K562 (cell line): Measurements from ENCODE around the gene MFSD2B. TPM values are rescaled to one million over a fixed set of nuclear protein-coding genes. Genes with fewer than 3 reads are reported as not detected.

Source experiments
- ATF2 ChIP-seq: sonication (generic); formaldehyde crosslinking; IDR thresholded peaks from 2 replicates; pipeline ENCODE4 v1.8.1; 2022; ENCODE audit warnings: missing genetic modification reagents
- ELF1 ChIP-seq: fragments of 200-800 bp; sonication (Bioruptor generic); IDR thresholded peaks from 2 replicates; pipeline ENCODE4 v1.6.1; 2016; ENCODE audit warnings: missing genetic modification characterization, missing compliant biosample characterization
- EWSR1 ChIP-seq: fragments of 450-650 bp; IDR thresholded peaks from 2 replicates; pipeline ENCODE4 v1.6.1; 2018; ENCODE audit warnings: borderline replicate concordance, mild to moderate bottlenecking, low read depth, moderate library complexity; ENCODE audit not compliant: partially characterized antibody
- HBP1 ChIP-seq: fragments of 450-650 bp; formaldehyde crosslinking; IDR thresholded peaks from 2 replicates; pipeline ENCODE4 v1.4.0; 2022; ENCODE audit warnings: missing genetic modification characterization
- JUN ChIP-seq, 2 experiments: sonication (generic) in 1 of 2; formaldehyde crosslinking in 1 of 2; IDR thresholded peaks; 2 replicates each; pipeline versions ENCODE4 v1.6.1 to v1.8.0; 2012 to 2022; ENCODE audit warnings: borderline replicate concordance in 2 of 2, mild to moderate bottlenecking in 2 of 2, improper control_type of control experiment in 1 of 2, low read depth in 1 of 2, low read length in 1 of 2, missing genetic modification reagents in 1 of 2
- NEUROD1 ChIP-seq: fragments of 150-350 bp; IDR thresholded peaks from 2 replicates; pipeline ENCODE4 v1.6.1; 2014; ENCODE audit warnings: borderline replicate concordance, low read length, low read depth; ENCODE audit not compliant: partially characterized antibody
- POLR3A ChIP-seq: IDR thresholded peaks from 2 replicates; pipeline ENCODE4 v1.6.1; 2011; ENCODE audit warnings: borderline replicate concordance, mild to moderate bottlenecking, moderate library complexity; ENCODE audit not compliant: insufficient read length, insufficient read depth; ENCODE audit errors: extremely low read depth
- RBM34 ChIP-seq: fragments of 200-400 bp; formaldehyde crosslinking; IDR thresholded peaks from 2 replicates; pipeline ENCODE4 v1.6.1; 2018; ENCODE audit warnings: low read length, borderline replicate concordance; ENCODE audit not compliant: insufficient read depth
- SIN3B ChIP-seq: fragments of 450-650 bp; IDR thresholded peaks from 2 replicates; pipeline ENCODE4 v1.6.1; 2017; ENCODE audit warnings: low read depth, mild to moderate bottlenecking, moderate library complexity
- XRCC4 ChIP-seq: IDR thresholded peaks from one replicate; pipeline ENCODE4 v1.6.1; 2011; ENCODE audit not compliant: insufficient read depth, insufficient read length; ENCODE audit errors: extremely low read depth
- ZBTB8A ChIP-seq: fragments of 450-650 bp; IDR thresholded peaks from 2 replicates; pipeline ENCODE4 v1.6.1; 2018; ENCODE audit warnings: mild to moderate bottlenecking, moderate library complexity; ENCODE audit not compliant: partially characterized antibody
- ZNF217 ChIP-seq: sonication (generic); formaldehyde crosslinking; IDR thresholded peaks from 2 replicates; pipeline ENCODE4 v1.8.0; 2022; ENCODE audit warnings: mild to moderate bottlenecking, missing genetic modification reagents
- ZNF318 ChIP-seq, 2 experiments: fragments of 450-650 bp; IDR thresholded peaks; 2 replicates each; pipeline ENCODE4 v1.6.1; 2016; ENCODE audit warnings: mild to moderate bottlenecking in 2 of 2, borderline replicate concordance in 1 of 2, low read depth in 1 of 2, moderate library complexity in 1 of 2
- ZNF785 ChIP-seq: fragments of 250-450 bp; sonication (Bioruptor Pico); IDR thresholded peaks from 2 replicates; pipeline ENCODE4 v1.4.0; 2020; ENCODE audit warnings: mild to moderate bottlenecking
- ZNF79 ChIP-seq: fragments of 250-450 bp; sonication (Bioruptor Pico); IDR thresholded peaks from 2 replicates; pipeline ENCODE4 v1.4.0; 2020; ENCODE audit warnings: low read depth, mild to moderate bottlenecking, moderate library complexity
- polyA plus RNA-seq, 8 experiments: library from polyadenylated mRNA; depleted of rRNA in 4 of 8; stranded (reverse) in 5 of 8; unstranded in 3 of 8; fragments of >200 nt; fragmentation: Nextera tagmentation in 2 of 8; fragmentation: Illumina TruSeq in 1 of 8; extraction: Ambion mirVana in 2 of 8; extraction: Trizol in 1 of 8; gene quantifications; 2 replicates each; pipeline versions ENCODE4 v1.2.1 to v1.2.3, GENCODE V29; 2011 to 2014; ENCODE audit warnings: inconsistent platforms in 1 of 8, missing spikeins in 1 of 8
- total RNA-seq, 7 experiments: library from RNA; depleted of rRNA in 6 of 7; stranded (reverse); fragments of >200 nt in 6 of 7; fragmentation: Illumina TruSeq in 2 of 7; extraction: Trizol in 2 of 7; gene quantifications; 2 replicates each; pipeline versions ENCODE4 v1.2.1 to v1.2.3, GENCODE V29; 2011 to 2021; ENCODE audit warnings: low replicate concordance in 1 of 7

MFSD2B gene
- total and polyA plus RNA-seq, 9 of the 15 experiments (the other 6 are each of a cell fraction or from before 2014, with no cell fraction given), result 2.6 to 10.9 (median 6.8) TPM

- TF ChIP-seq ZNF785 (CRISPR knock-in tag), result no peak
- peak; percentile 80 for TF ChIP-seq NEUROD1
- peak; percentile 91 for TF ChIP-seq HBP1 (CRISPR knock-in tag)
- TF ChIP-seq ZNF318 (IDR thresholded peaks at IDR 0.05; ENCODE audit: borderline replicate concordance in 1 of 2, low read depth in 1 of 2), result no peak
- no peak for TF ChIP-seq RBM34
- no peak for TF ChIP-seq XRCC4
- no peak for TF ChIP-seq ATF2 (CRISPR knock-in tag)
- no peak for TF ChIP-seq ZNF79 (CRISPR knock-in tag)
- no peak for TF ChIP-seq SIN3B
- no peak for TF ChIP-seq EWSR1
- TF ChIP-seq ZNF217 (CRISPR knock-in tag), result no peak
- no peak for TF ChIP-seq ZBTB8A
- no peak; the same call in 1 of the 2 replicates for TF ChIP-seq ELF1 (tag)
- TF ChIP-seq JUN (IDR thresholded peaks at IDR 0.05; ENCODE audit: borderline replicate concordance, low read depth, low read length), result no peak; the same call in 1 of the 2 replicates
- no peak for TF ChIP-seq JUN (CRISPR knock-in tag; IDR thresholded peaks at IDR 0.05; ENCODE audit: borderline replicate concordance)
- no peak for TF ChIP-seq POLR3A
These were observed 37.2 kb downstream of the MFSD2B start, which contains the start of gene WDCP (continued) for GRCh38 chr2:24046930-24047702.
